D721Med (cell line): ENCODE measurements around the gene MT1B.

Source experiments
- DNase-seq: peaks from one replicate; pipeline ENCODE4 v3.0.0; 2011; ENCODE audit warnings: low spot score; ENCODE audit not compliant: insufficient read length
- FAIRE-seq: peaks from 2 replicates; lab custom pipeline; 2011; peaks lifted over from hg19 to GRCh38; lab: Jason Lieb, UNC
- TF ChIP-seq, protein P1 (sequence below): IDR thresholded peaks from 2 replicates; pipeline ENCODE4 v1.5.1; 2012; ENCODE audit warnings: mild to moderate bottlenecking, control low read depth; ENCODE audit not compliant: insufficient read depth; ENCODE audit errors: missing control alignments

Gene MT1B

DNA sequence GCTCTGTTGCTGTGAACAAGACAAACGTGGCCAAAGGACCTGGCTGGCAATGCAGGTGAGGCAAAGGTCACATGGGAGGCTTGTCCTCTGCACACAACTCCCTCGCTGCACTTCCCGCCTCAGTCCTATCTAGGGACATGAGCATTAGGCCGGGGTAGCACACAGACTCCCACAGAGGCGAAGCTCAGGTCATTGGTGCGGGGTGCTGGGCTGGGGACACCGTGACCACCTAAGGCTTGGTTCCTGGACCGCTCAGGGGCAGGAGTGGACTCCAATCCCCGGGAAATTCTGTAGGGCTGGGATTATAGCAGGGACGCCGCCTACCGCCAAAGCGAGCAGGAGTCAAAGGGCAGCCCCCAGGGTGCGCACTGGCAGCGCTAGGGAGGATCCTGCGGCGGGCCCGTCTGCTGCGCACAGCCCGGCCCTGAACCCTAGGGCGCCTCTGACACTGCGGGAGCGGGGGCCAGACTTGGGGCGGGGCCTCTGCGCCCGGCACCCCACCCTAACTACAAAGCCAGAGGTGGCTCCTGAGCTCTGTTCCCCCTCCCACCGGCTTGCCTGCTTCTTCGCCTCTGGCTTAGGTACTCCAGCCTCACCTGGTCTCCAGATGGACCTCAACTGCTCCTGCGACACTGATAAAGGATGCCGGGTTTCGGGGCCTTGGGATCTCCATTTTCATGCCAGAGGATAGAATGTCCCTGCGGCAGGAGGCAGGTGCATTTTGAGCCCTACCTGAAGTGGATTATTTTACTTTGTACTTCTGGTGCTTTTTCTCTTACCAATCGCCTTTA, 3.9 kb upstream of the MT1B start:
- TF ChIP-seq, protein P1, sequence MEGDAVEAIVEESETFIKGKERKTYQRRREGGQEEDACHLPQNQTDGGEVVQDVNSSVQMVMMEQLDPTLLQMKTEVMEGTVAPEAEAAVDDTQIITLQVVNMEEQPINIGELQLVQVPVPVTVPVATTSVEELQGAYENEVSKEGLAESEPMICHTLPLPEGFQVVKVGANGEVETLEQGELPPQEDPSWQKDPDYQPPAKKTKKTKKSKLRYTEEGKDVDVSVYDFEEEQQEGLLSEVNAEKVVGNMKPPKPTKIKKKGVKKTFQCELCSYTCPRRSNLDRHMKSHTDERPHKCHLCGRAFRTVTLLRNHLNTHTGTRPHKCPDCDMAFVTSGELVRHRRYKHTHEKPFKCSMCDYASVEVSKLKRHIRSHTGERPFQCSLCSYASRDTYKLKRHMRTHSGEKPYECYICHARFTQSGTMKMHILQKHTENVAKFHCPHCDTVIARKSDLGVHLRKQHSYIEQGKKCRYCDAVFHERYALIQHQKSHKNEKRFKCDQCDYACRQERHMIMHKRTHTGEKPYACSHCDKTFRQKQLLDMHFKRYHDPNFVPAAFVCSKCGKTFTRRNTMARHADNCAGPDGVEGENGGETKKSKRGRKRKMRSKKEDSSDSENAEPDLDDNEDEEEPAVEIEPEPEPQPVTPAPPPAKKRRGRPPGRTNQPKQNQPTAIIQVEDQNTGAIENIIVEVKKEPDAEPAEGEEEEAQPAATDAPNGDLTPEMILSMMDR, result no peak
- DNase-seq (no peak), FAIRE-seq (no peak)

DNA sequence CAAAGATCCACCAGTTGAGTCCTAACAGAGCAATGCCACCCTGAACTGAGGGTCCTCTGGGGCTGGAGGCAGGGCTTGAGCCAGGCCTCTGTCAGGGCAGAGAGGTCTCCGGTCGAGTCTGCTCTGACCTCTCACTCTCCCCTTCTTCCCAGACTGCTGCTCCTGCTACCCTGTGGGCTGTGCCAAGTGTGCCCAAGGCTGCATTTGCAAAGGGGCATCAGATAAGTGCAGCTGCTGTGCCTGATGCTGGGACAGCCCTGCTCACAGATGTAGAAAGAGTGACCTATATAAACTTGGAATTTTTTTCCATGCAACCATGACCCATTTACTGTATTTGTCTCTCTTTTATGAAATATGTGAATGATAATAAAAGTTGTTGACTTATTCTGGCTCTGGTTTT, 2.4 kb upstream of the MT1B start:
- FAIRE-seq, result no peak
- TF ChIP-seq, protein P1, result no peak
- DNase-seq, result no peak

DNA sequence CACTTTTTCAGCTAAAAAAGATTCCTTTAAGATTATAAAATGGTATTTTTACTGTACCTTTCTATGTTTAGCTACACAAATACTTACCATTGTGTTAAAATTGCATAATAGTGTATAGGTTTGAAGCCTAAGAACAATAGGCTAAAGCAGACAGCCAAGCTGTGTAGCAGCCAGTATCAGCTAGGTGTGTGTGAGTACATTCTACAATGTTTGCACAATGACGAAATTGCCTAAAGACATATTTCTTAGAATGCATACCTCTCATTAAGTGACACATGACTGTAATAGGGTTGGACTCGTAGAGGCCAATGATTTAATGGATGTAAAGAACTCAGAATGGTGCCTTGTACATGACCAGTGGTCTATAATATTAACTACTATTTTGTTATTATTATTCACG, 1.9 kb upstream of the MT1B start:
- TF ChIP-seq, protein P1, result no peak

DNA sequence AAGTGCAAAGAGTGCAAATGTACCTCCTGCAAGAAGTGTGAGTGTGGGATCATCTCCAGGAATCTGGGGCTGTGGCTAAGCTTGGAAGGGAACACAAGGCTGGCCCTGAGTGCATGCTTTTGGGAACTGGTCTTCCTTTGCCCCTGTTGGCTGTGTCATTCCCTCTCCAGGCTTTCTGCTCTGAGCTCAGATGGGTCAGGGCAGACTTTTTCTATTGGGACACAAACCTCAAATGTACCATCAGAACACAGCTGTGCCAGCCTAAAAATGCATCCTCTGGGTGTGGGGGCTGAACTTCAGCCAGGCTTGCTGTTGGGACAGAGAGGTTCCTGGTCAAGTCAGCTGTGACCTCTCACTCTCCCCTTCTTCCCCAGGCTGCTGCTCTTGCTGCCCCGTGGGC, 914 bp downstream of the MT1B start:
- no peak for DNase-seq
- no peak for FAIRE-seq
- TF ChIP-seq, protein P1, result no peak

More for the DNA sequence above, 1.9 kb upstream of the MT1B start:
- FAIRE-seq (no peak), DNase-seq (no peak)

DNA sequence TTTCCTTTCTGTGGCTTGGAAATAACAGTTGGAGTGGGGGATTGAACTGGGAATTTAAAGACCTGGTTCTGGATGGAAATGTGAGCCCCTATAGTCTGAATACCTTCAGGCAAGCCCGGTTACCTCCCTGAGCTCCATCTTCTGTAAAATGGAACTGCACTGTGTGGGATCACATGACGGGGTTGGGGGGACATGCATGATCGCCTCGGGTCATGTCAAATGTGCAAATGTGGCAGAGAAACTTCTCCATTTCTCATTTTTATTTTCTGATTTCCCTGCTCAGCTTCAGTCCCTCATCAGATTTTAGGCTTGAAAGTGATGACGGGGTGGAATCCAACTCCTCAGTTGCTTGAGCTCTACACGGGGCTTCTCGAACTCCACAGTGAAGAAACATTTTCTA, 1.5 kb downstream of the MT1B start:
- FAIRE-seq (no peak), DNase-seq (no peak)
- TF ChIP-seq, protein P1, result no peak

DNA sequence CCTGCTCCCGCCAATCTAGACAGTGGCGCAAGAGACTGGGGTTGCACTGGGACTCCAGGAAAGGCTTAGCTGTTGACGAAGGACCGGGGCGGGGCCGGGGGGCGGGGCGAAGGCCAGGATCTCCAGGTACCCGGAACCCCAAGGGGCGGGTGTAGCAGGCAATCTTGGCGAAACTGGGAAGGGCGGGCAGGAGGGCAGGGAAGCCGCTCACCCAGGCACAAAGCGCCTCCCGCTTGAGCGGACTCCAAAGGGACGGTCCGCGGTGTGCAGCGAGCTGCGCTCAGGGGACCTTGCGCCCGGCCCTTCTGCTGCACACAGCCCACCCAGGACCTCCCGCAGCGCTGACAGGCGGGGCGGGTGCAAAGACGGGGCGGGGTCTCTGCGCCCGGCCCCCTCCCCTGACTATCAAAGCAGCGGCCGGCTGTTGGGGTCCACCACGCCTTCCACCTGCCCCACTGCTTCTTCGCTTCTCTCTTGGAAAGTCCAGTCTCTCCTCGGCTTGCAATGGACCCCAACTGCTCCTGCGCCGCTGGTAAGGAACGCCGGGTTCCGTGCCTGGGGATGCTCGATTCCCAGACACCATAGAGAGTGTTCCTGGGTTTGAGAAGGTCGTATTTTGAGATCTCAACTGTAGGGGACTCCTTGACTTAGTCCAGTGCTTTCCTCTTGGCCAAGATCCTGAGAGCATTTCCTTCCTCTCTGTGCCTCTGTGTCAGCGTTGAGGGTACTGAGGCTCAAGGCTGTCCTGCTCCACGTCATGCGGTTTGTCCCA, 6.1 kb downstream of the MT1B start, which contains the start of gene MT1F:
TSS of gene MT1F (plus strand) at position 405 of the 772 bp plus-strand sequence. CDS start at position 505, 100 bp downstream.
- no peak for FAIRE-seq
- peak; percentile 26 for DNase-seq
- TF ChIP-seq, protein P1, result no peak
